HepG2 (cell line): Measurements from ENCODE around the gene NDUFB10. TPM values are rescaled to one million over a fixed set of nuclear protein-coding genes. Genes with fewer than 3 reads are reported as not detected.

ENCODE experiments used
- ARNT ChIP-seq: fragments of 450-650 bp; IDR thresholded peaks from 2 replicates; pipeline ENCODE4 v1.6.1; 2017
- CC2D1A ChIP-seq: sonication (generic); formaldehyde crosslinking; IDR thresholded peaks from 2 replicates; pipeline ENCODE4 v1.8.1; 2023; ENCODE audit warnings: mild to moderate bottlenecking, missing genetic modification reagents
- GATAD1 ChIP-seq: IDR thresholded peaks from 2 replicates; pipeline ENCODE4 v1.6.1; 2016; ENCODE audit warnings: missing genetic modification reagents, missing compliant biosample characterization
- GATAD2A ChIP-seq: IDR thresholded peaks from 2 replicates; pipeline ENCODE4 v1.6.1; 2016
- GLI4 ChIP-seq: sonication (generic); formaldehyde crosslinking; IDR thresholded peaks from 2 replicates; pipeline ENCODE4 v1.5.1; 2020; ENCODE audit warnings: missing genetic modification reagents, mild to moderate bottlenecking, moderate library complexity, borderline replicate concordance
- RFX1 ChIP-seq: fragments of 450-650 bp; IDR thresholded peaks from 2 replicates; pipeline ENCODE4 v1.6.1; 2017
- SIN3A ChIP-seq: IDR thresholded peaks from 2 replicates; pipeline ENCODE4 v1.6.1; 2011; ENCODE audit warnings: low read depth, mild to moderate bottlenecking, control low read depth, low read length, borderline replicate concordance
- SKI ChIP-seq: fragments of 450-650 bp; IDR thresholded peaks from one replicate; pipeline ENCODE4 v1.6.1; 2018; ENCODE audit warnings: mild to moderate bottlenecking; ENCODE audit not compliant: partially characterized antibody
- ZFX ChIP-seq: sonication (generic); formaldehyde crosslinking; IDR thresholded peaks from 2 replicates; pipeline ENCODE4 v1.4.0; 2020; ENCODE audit warnings: mild to moderate bottlenecking, low read depth, missing genetic modification reagents, moderate library complexity
- ZNF138 ChIP-seq: sonication (generic); formaldehyde crosslinking; IDR thresholded peaks from 2 replicates; pipeline ENCODE4 v1.5.0; 2020; ENCODE audit warnings: mild to moderate bottlenecking, low read depth, missing genetic modification reagents
- ZNF251 ChIP-seq: sonication (generic); formaldehyde crosslinking; IDR thresholded peaks from 2 replicates; pipeline ENCODE4 v1.9.0; 2021; ENCODE audit warnings: mild to moderate bottlenecking, missing genetic modification reagents
- ZSCAN22 ChIP-seq: sonication (generic); formaldehyde crosslinking; IDR thresholded peaks from 2 replicates; pipeline ENCODE4 v1.4.0; 2020; ENCODE audit warnings: mild to moderate bottlenecking, missing genetic modification reagents
- polyA plus RNA-seq, 8 experiments: library from polyadenylated mRNA; depleted of rRNA in 3 of 8; stranded (reverse) in 7 of 8; unstranded in 1 of 8; fragments of >200 nt; fragmentation: Illumina TruSeq in 4 of 8; extraction: Trizol in 4 of 8; gene quantifications; 2 replicates each; pipeline versions ENCODE4 v1.2.1 to v1.2.3, GENCODE V29; 2011 to 2016; ENCODE audit warnings: low read depth in 4 of 8, missing spikeins in 1 of 8, mixed read lengths in 1 of 8; ENCODE audit not compliant: insufficient read depth in 1 of 8
- total RNA-seq, 5 experiments: library from RNA; depleted of rRNA; stranded (reverse); fragments of >200 nt; fragmentation: Illumina TruSeq; extraction: Trizol; gene quantifications; 2 replicates each; pipeline ENCODE4 v1.2.3, GENCODE V29; 2016; ENCODE audit warnings: low read depth in 1 of 5
- TF ChIP-seq, protein P1 (sequence below): IDR thresholded peaks from 2 replicates; pipeline ENCODE4 v1.6.1; 2016; ENCODE audit warnings: missing compliant biosample characterization, missing genetic modification reagents, borderline replicate concordance
- TF ChIP-seq, protein P2 (sequence below): sonication (generic); formaldehyde crosslinking; IDR thresholded peaks from 2 replicates; pipeline ENCODE4 v1.4.0; 2020; ENCODE audit warnings: missing genetic modification reagents
- TF ChIP-seq, protein P3 (sequence below): sonication (generic); formaldehyde crosslinking; conservative IDR thresholded peaks from 2 replicates; pipeline ENCODE4 v1.4.0; 2020; ENCODE audit warnings: mild to moderate bottlenecking, missing genetic modification reagents, moderate library complexity
- TF ChIP-seq, protein P4 (sequence below): sonication (generic); formaldehyde crosslinking; IDR thresholded peaks from 2 replicates; pipeline ENCODE4 v1.9.0; 2021; ENCODE audit warnings: missing genetic modification reagents, borderline replicate concordance

The NDUFB10 gene
- total and polyA plus RNA-seq, 2 of the 13 experiments (the other 11 are each of a cell fraction or from before 2014, with no cell fraction given): 68.6 to 157 TPM

DNA sequence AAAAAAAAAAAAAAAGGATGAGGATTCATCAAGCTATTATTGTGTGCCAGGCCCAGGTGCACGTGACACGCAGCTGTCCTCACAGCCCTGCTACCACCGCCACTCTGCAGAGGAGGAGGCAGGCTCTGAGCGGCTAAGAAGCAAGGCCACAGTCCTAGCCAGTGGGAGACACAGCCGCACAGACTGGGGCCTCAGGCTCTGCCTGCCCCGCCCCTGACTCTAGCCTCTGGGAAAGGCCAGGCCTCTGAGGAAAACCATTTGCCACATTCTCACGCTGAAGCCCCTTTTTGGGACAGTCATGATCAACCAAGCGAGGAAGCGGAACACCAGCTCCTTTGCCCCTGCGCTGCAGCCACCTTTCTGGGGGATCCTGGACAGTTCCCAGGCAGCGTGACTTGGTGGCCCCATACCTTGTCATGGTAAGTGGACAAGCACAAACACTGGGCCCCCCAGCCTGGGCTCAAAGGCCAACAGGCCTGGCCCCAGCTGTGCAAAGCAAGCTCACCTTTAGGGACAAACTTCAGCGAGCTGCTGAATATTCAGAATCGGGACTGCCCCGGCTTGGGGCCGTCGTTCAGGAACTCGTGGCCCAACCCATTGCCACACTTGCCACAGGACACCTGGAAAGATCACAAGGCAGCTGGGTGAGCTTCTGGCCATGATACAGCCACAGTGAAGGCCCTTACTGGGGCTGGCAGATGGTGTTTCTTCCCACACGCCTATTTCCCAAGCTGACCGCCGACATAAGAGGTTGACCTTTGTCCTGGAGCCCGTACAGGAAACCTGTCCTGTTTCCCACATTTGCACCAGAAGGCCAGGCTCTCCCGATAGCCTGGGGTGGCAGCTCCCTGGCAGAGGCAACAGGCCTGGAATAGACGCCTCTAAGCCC is 18.8 kb upstream of the NDUFB10 start (continued):
- TF ChIP-seq, protein P1, sequence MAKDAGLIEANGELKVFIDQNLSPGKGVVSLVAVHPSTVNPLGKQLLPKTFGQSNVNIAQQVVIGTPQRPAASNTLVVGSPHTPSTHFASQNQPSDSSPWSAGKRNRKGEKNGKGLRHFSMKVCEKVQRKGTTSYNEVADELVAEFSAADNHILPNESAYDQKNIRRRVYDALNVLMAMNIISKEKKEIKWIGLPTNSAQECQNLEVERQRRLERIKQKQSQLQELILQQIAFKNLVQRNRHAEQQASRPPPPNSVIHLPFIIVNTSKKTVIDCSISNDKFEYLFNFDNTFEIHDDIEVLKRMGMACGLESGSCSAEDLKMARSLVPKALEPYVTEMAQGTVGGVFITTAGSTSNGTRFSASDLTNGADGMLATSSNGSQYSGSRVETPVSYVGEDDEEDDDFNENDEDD (CRISPR knock-in tag): 0 out of 2 replicates have a peak, but pooled peaks have one; percentile 14
- TF ChIP-seq ZNF251 (CRISPR knock-in tag) (no peak), ZFX (CRISPR knock-in tag) (peak; percentile 79), GATAD2A (CRISPR knock-in tag) (peak; percentile 78), ZNF138 (no peak), SKI (peak; percentile 15), SIN3A (no peak), CC2D1A (no peak), GATAD1 (CRISPR knock-in tag) (0 out of 2 replicates have a peak, but pooled peaks have one; percentile 26), GLI4 (CRISPR knock-in tag) (0 out of 2 replicates have a peak, but pooled peaks have one; percentile 25), RFX1 (no peak), ZSCAN22 (CRISPR knock-in tag) (no peak), ARNT (no peak)
- TF ChIP-seq, protein P2, sequence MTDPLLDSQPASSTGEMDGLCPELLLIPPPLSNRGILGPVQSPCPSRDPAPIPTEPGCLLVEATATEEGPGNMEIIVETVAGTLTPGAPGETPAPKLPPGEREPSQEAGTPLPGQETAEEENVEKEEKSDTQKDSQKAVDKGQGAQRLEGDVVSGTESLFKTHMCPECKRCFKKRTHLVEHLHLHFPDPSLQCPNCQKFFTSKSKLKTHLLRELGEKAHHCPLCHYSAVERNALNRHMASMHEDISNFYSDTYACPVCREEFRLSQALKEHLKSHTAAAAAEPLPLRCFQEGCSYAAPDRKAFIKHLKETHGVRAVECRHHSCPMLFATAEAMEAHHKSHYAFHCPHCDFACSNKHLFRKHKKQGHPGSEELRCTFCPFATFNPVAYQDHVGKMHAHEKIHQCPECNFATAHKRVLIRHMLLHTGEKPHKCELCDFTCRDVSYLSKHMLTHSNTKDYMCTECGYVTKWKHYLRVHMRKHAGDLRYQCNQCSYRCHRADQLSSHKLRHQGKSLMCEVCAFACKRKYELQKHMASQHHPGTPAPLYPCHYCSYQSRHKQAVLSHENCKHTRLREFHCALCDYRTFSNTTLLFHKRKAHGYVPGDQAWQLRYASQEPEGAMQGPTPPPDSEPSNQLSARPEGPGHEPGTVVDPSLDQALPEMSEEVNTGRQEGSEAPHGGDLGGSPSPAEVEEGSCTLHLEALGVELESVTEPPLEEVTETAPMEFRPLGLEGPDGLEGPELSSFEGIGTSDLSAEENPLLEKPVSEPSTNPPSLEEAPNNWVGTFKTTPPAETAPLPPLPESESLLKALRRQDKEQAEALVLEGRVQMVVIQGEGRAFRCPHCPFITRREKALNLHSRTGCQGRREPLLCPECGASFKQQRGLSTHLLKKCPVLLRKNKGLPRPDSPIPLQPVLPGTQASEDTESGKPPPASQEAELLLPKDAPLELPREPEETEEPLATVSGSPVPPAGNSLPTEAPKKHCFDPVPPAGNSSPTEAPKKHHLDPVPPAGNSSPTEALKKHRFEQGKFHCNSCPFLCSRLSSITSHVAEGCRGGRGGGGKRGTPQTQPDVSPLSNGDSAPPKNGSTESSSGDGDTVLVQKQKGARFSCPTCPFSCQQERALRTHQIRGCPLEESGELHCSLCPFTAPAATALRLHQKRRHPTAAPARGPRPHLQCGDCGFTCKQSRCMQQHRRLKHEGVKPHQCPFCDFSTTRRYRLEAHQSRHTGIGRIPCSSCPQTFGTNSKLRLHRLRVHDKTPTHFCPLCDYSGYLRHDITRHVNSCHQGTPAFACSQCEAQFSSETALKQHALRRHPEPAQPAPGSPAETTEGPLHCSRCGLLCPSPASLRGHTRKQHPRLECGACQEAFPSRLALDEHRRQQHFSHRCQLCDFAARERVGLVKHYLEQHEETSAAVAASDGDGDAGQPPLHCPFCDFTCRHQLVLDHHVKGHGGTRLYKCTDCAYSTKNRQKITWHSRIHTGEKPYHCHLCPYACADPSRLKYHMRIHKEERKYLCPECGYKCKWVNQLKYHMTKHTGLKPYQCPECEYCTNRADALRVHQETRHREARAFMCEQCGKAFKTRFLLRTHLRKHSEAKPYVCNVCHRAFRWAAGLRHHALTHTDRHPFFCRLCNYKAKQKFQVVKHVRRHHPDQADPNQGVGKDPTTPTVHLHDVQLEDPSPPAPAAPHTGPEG (CRISPR knock-in tag): 0 out of 2 replicates have a peak, but pooled peaks have one; percentile 17
- TF ChIP-seq, protein P3, sequence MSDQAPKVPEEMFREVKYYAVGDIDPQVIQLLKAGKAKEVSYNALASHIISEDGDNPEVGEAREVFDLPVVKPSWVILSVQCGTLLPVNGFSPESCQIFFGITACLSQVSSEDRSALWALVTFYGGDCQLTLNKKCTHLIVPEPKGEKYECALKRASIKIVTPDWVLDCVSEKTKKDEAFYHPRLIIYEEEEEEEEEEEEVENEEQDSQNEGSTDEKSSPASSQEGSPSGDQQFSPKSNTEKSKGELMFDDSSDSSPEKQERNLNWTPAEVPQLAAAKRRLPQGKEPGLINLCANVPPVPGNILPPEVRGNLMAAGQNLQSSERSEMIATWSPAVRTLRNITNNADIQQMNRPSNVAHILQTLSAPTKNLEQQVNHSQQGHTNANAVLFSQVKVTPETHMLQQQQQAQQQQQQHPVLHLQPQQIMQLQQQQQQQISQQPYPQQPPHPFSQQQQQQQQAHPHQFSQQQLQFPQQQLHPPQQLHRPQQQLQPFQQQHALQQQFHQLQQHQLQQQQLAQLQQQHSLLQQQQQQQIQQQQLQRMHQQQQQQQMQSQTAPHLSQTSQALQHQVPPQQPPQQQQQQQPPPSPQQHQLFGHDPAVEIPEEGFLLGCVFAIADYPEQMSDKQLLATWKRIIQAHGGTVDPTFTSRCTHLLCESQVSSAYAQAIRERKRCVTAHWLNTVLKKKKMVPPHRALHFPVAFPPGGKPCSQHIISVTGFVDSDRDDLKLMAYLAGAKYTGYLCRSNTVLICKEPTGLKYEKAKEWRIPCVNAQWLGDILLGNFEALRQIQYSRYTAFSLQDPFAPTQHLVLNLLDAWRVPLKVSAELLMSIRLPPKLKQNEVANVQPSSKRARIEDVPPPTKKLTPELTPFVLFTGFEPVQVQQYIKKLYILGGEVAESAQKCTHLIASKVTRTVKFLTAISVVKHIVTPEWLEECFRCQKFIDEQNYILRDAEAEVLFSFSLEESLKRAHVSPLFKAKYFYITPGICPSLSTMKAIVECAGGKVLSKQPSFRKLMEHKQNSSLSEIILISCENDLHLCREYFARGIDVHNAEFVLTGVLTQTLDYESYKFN (CRISPR knock-in tag): peak; percentile 100
- TF ChIP-seq, protein P4, sequence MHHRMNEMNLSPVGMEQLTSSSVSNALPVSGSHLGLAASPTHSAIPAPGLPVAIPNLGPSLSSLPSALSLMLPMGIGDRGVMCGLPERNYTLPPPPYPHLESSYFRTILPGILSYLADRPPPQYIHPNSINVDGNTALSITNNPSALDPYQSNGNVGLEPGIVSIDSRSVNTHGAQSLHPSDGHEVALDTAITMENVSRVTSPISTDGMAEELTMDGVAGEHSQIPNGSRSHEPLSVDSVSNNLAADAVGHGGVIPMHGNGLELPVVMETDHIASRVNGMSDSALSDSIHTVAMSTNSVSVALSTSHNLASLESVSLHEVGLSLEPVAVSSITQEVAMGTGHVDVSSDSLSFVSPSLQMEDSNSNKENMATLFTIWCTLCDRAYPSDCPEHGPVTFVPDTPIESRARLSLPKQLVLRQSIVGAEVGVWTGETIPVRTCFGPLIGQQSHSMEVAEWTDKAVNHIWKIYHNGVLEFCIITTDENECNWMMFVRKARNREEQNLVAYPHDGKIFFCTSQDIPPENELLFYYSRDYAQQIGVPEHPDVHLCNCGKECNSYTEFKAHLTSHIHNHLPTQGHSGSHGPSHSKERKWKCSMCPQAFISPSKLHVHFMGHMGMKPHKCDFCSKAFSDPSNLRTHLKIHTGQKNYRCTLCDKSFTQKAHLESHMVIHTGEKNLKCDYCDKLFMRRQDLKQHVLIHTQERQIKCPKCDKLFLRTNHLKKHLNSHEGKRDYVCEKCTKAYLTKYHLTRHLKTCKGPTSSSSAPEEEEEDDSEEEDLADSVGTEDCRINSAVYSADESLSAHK: no peak
